PC-3 (cell line): Measurements from ENCODE around the gene CLDN19. TPM values are rescaled to one million over a fixed set of nuclear protein-coding genes. Genes with fewer than 3 reads are reported as not detected.

ENCODE experiments used
- ATAC-seq: fragments of 200-7000 bp; cut with Tn5 transposase; 2 replicates; pipeline ENCODE4 v1.9.1; 2020; ENCODE audit warnings: mild to moderate bottlenecking, moderate library complexity
- BruUV-seq: library from RNA; stranded (reverse); fragments of 400-500 nt; replicated peaks from 2 replicates; lab custom pipeline; 2021; lab: Mats Ljungman, UMichigan
- CTCF ChIA-PET: fragments of 300-600 bp; sonication (Branson Sonifier 250); formaldehyde crosslinking; loops from one replicate; lab custom pipeline; 2022; ENCODE audit warnings: antibody characterized with exemption; lab: Charles Lee
- POLR2A ChIA-PET: fragments of 300-600 bp; sonication (Branson Sonifier 250); formaldehyde crosslinking; loops from one replicate; lab custom pipeline; 2022; ENCODE audit warnings: antibody characterized with exemption; ENCODE audit not compliant: unreplicated experiment; lab: Charles Lee
- DNase-seq: peaks from one replicate; pipeline ENCODE4 v3.0.0-alpha.2; 2015
- H2AFZ ChIP-seq: fragments of 300-600 bp; sonication (generic); 2 replicates; pipeline ENCODE4 v1.6.0; 2016; ENCODE audit warnings: antibody characterized with exemption, low read length
- H3F3A ChIP-seq: fragments of 300-600 bp; sonication (generic); one replicate; pipeline ENCODE4 v1.6.0; 2017; ENCODE audit warnings: antibody characterized with exemption, low read length, control low read depth, mild to moderate bottlenecking; ENCODE audit not compliant: unreplicated experiment
- H3K27ac ChIP-seq: fragments of 300-600 bp; sonication (generic); 2 replicates; pipeline ENCODE4 v1.5.1; 2016; ENCODE audit warnings: mild to moderate bottlenecking, low read length
- H3K27me3 ChIP-seq: fragments of 300-600 bp; sonication (generic); 2 replicates; pipeline ENCODE4 v1.6.1; 2016; ENCODE audit warnings: low read length, mixed read lengths
- H3K36me3 ChIP-seq: fragments of 300-600 bp; sonication (generic); 2 replicates; pipeline ENCODE4 v1.6.1; 2016; ENCODE audit warnings: low read depth, mixed run types, low read length, mixed read lengths
- H3K4me1 ChIP-seq: fragments of 300-600 bp; sonication (generic); 2 replicates; pipeline ENCODE4 v1.5.1; 2016; ENCODE audit warnings: low read length; ENCODE audit not compliant: insufficient read depth
- H3K4me2 ChIP-seq: fragments of 300-600 bp; sonication (generic); 2 replicates; pipeline ENCODE4 v1.6.0; 2016; ENCODE audit warnings: low read length
- H3K4me3 ChIP-seq: fragments of 300-600 bp; sonication (generic); 2 replicates; pipeline ENCODE4 v1.5.1; 2016; ENCODE audit warnings: mild to moderate bottlenecking, low read length, mixed read lengths
- H3K79me2 ChIP-seq: fragments of 300-600 bp; sonication (generic); 2 replicates; pipeline ENCODE4 v1.6.1; 2017; ENCODE audit warnings: low read length, mixed read lengths
- H3K9ac ChIP-seq: fragments of 300-600 bp; sonication (generic); 2 replicates; pipeline ENCODE4 v1.6.0; 2016; ENCODE audit warnings: mild to moderate bottlenecking, low read length
- H3K9me2 ChIP-seq: fragments of 300-600 bp; sonication (generic); replicated peaks from 2 replicates; pipeline ENCODE4 v1.6.1; 2016; ENCODE audit warnings: mixed run types, low read length, mixed read lengths
- H3K9me3 ChIP-seq: fragments of 300-600 bp; sonication (generic); 2 replicates; pipeline ENCODE4 v1.6.1; 2016; ENCODE audit warnings: low read length, mixed read lengths
- H4K20me1 ChIP-seq: fragments of 300-600 bp; sonication (generic); 2 replicates; pipeline ENCODE4 v1.6.1; 2016; ENCODE audit warnings: low read length, mixed read lengths
- CTCF ChIP-seq: fragments of 300-600 bp; sonication (generic); conservative IDR thresholded peaks from 2 replicates; pipeline ENCODE4 v1.5.1; 2017; ENCODE audit warnings: antibody characterized with exemption, low read depth, mild to moderate bottlenecking, low read length
- EZH2 ChIP-seq: fragments of 300-600 bp; sonication (generic); IDR thresholded peaks from one replicate; pipeline ENCODE4 v1.6.1; 2017; ENCODE audit warnings: antibody characterized with exemption, mild to moderate bottlenecking, low read length; ENCODE audit not compliant: unreplicated experiment
- EZH2phosphoT487 ChIP-seq: fragments of 300-600 bp; sonication (generic); IDR thresholded peaks from 2 replicates; pipeline ENCODE4 v1.6.1; 2018; ENCODE audit warnings: mild to moderate bottlenecking, antibody characterized with exemption, low read length, borderline replicate concordance
- intact Hi-C: fragments of 100-400 bp; cut with micrococcal nuclease; formaldehyde crosslinking; loops from 2 replicates; pipeline ENCODE4 v1.9.0; 2023
- total RNA-seq: library from RNA; depleted of rRNA; stranded (reverse); fragments of >200 nt; gene quantifications from 2 replicates; pipeline ENCODE4 v1.2.3, GENCODE V29; 2014

The CLDN19 gene
- total RNA-seq, 1 experiment from 2014 or later: not detected

GRCh38 chr1:42750041-42750440, 10.0 kb upstream of the CLDN19 start:
- H3K4me3 ChIP-seq: no peak overlapping the region
- BruUV-seq: no TSS peak
- no peaks in the 10 kb centered on the region for H3F3A ChIP-seq
- intact Hi-C loops: no loop called here
- ATAC-seq (no peak), DNase-seq (no peak)
- no peak overlapping the region for H2AFZ ChIP-seq
- H3K9me2 ChIP-seq: no peaks in the 10 kb centered on the region
- H3K36me3 ChIP-seq: peaks cover 19% of the 10 kb centered on the region
- no peaks in the 10 kb centered on the region for H3K27me3 ChIP-seq
- TF ChIP-seq CTCF (no peak), EZH2phosphoT487 (no peak), EZH2 (no peak)
- ChIA-PET POLR2A (no interaction called here), CTCF (no interaction called here)
- H3K9me3 ChIP-seq: no peaks in the 10 kb centered on the region
- H4K20me1 ChIP-seq: no peaks in the 10 kb centered on the region
- H3K4me1 ChIP-seq: no peaks in the 10 kb centered on the region
- H3K79me2 ChIP-seq: no peaks in the 10 kb centered on the region
- no peak overlapping the region for H3K27ac ChIP-seq
- no peak overlapping the region for H3K4me2 ChIP-seq
- no peak overlapping the region for H3K9ac ChIP-seq

GRCh38 chr1:42748461-42749410, 8.7 kb upstream of the CLDN19 start:
- Histone ChIP-seq H4K20me1 (no peaks in the 10 kb centered on the region), H3K79me2 (no peaks in the 10 kb centered on the region), H3F3A (no peaks in the 10 kb centered on the region), H3K4me3 (no peak overlapping the region), H3K9ac (no peak overlapping the region), H3K9me3 (no peaks in the 10 kb centered on the region), H3K36me3 (peaks cover 14% of the 10 kb centered on the region), H3K27me3 (no peaks in the 10 kb centered on the region), H3K4me2 (no peak overlapping the region), H2AFZ (no peak overlapping the region), H3K4me1 (no peaks in the 10 kb centered on the region), H3K27ac (no peak overlapping the region), H3K9me2 (no peaks in the 10 kb centered on the region)
- no peak for ATAC-seq
- no TSS peak for BruUV-seq
- intact Hi-C loops: no loop called here
- TF ChIP-seq EZH2phosphoT487 (no peak), EZH2 (no peak), CTCF (no peak)
- POLR2A ChIA-PET: no interaction called here
- no peak for DNase-seq
- CTCF ChIA-PET: no interaction called here

GRCh38 chr1:42748021-42748420, 8.0 kb upstream of the CLDN19 start:
- H3K4me3 ChIP-seq: no peak overlapping the region
- no TSS peak for BruUV-seq
- no peaks in the 10 kb centered on the region for H3K79me2 ChIP-seq
- H3K9me3 ChIP-seq: no peaks in the 10 kb centered on the region
- H2AFZ ChIP-seq: no peak overlapping the region
- no peak overlapping the region for H3K9ac ChIP-seq
- TF ChIP-seq EZH2phosphoT487 (no peak), CTCF (no peak), EZH2 (no peak)
- ChIA-PET CTCF (no interaction called here), POLR2A (no interaction called here)
- no peaks in the 10 kb centered on the region for H3K27me3 ChIP-seq
- intact Hi-C loops: no loop called here
- peaks cover 14% of the 10 kb centered on the region for H3K36me3 ChIP-seq
- H3K27ac ChIP-seq: no peak overlapping the region
- H3F3A ChIP-seq: no peaks in the 10 kb centered on the region
- H3K4me1 ChIP-seq: no peaks in the 10 kb centered on the region
- no peaks in the 10 kb centered on the region for H3K9me2 ChIP-seq
- DNase-seq: no peak
- no peak for ATAC-seq
- H4K20me1 ChIP-seq: no peaks in the 10 kb centered on the region
- no peak overlapping the region for H3K4me2 ChIP-seq
